ENCODE results near the gene ST6GALNAC4.

DNA sequence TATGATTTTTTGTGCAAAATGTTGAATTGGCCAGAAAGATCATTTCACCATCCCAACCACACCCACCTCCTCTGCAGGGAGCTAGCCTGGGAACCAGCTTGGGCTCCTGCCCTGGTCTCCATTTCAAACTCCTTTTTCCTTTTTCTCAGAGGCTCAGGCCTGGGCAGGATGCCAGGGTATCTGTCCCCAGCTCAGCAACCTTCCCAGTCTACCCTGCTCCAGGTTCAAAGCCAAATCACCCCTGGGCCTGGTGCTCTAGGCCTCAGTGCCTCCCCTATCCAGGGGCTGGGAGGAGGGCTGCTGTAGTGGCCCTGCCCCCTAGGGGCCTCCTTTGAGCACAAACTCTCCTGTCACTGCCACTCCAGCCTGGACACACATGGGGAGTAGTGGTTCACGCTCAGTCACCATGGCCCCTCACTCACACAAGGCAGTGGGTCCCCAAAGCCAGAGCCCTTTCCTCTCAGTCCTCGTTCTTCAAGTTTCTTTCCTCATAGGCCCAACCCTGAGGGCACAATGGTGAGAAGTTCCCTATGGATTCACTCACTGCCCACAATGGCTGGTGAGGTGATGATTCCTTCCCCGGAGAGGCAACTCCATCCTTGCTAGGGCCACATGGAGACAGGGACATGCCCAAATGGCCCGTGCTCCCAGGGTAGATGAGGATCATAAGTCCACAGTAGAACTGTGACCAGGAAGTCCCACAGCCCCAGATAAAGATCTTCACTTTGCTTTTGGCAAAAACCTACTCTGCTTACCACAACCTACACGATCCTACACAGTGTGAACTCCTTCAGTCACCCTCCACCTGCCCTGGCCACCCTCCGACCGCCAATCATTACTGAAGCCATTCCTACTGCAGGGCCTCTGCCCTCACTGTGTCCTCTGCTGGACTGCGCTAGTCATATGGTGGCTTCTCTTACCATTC lies 1.6 kb upstream of the ST6GALNAC4 start:
- TF ChIP-seq, protein P1, sequence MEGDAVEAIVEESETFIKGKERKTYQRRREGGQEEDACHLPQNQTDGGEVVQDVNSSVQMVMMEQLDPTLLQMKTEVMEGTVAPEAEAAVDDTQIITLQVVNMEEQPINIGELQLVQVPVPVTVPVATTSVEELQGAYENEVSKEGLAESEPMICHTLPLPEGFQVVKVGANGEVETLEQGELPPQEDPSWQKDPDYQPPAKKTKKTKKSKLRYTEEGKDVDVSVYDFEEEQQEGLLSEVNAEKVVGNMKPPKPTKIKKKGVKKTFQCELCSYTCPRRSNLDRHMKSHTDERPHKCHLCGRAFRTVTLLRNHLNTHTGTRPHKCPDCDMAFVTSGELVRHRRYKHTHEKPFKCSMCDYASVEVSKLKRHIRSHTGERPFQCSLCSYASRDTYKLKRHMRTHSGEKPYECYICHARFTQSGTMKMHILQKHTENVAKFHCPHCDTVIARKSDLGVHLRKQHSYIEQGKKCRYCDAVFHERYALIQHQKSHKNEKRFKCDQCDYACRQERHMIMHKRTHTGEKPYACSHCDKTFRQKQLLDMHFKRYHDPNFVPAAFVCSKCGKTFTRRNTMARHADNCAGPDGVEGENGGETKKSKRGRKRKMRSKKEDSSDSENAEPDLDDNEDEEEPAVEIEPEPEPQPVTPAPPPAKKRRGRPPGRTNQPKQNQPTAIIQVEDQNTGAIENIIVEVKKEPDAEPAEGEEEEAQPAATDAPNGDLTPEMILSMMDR (IDR thresholded peaks at IDR 0.05): no peak
- no peak for TF ChIP-seq POLR2A (IDR thresholded peaks at IDR 0.05)
